H9 (cell line): Measurements from ENCODE around the gene CHRM4. TPM values are rescaled to one million over a fixed set of nuclear protein-coding genes. Genes with fewer than 3 reads are reported as not detected.
A peak's percentile ranks its signal among the peaks of the same experiment; 100 is the strongest.

ENCODE experiments used
- DNase-seq: peaks from one replicate; pipeline ENCODE4 v3.0.0-alpha.2; 2017
- H2AFZ ChIP-seq: one replicate; pipeline ENCODE4 v1.6.1; 2013; ENCODE audit warnings: mild to moderate bottlenecking, low read length, control low read depth, moderate library complexity
- H2AK5ac ChIP-seq: 2 replicates; pipeline ENCODE4 v1.6.1; 2013; ENCODE audit warnings: low read length, control low read depth, mixed read lengths; ENCODE audit not compliant: insufficient read length
- H2BK120ac ChIP-seq: one replicate; pipeline ENCODE4 v1.6.1; 2013; ENCODE audit warnings: low read depth, mild to moderate bottlenecking, low read length, control low read depth, inconsistent platforms; ENCODE audit not compliant: poor library complexity, severe bottlenecking
- H2BK12ac ChIP-seq: 2 replicates; pipeline ENCODE4 v1.6.1; 2013; ENCODE audit warnings: low read length, control low read depth, mixed read lengths, low read depth; ENCODE audit not compliant: insufficient read length
- H2BK15ac ChIP-seq: 2 replicates; pipeline ENCODE4 v1.6.1; 2013; ENCODE audit warnings: low read depth, low read length, control low read depth
- H2BK20ac ChIP-seq: one replicate; pipeline ENCODE4 v1.6.1; 2013; ENCODE audit warnings: low read depth, mild to moderate bottlenecking, low read length, control low read depth, inconsistent platforms; ENCODE audit not compliant: poor library complexity, severe bottlenecking
- H2BK5ac ChIP-seq: 2 replicates; pipeline ENCODE4 v1.6.1; 2013; ENCODE audit warnings: low read length, control low read depth, mixed read lengths; ENCODE audit not compliant: insufficient read length
- H3K14ac ChIP-seq: 2 replicates; pipeline ENCODE4 v1.6.1; 2013; ENCODE audit warnings: low read length, control low read depth; ENCODE audit not compliant: insufficient read depth
- H3K18ac ChIP-seq: 2 replicates; pipeline ENCODE4 v1.6.1; 2013; ENCODE audit warnings: low read depth, mild to moderate bottlenecking, mixed read lengths, low read length, control low read depth; ENCODE audit not compliant: insufficient read length
- H3K23ac ChIP-seq: 2 replicates; pipeline ENCODE4 v1.6.1; 2013; ENCODE audit warnings: low read length, control low read depth, mixed read lengths, low read depth; ENCODE audit not compliant: insufficient read length
- H3K23me2 ChIP-seq: 2 replicates; pipeline ENCODE4 v1.6.1; 2013; ENCODE audit warnings: low read depth, mild to moderate bottlenecking, mixed read lengths, low read length, control low read depth; ENCODE audit not compliant: insufficient read length, poor library complexity, severe bottlenecking
- H3K27ac ChIP-seq: 2 replicates; pipeline ENCODE4 v1.5.1; 2013; ENCODE audit warnings: low read length, control low read depth, mixed read lengths, low read depth; ENCODE audit not compliant: insufficient read length
- H3K27me3 ChIP-seq: 2 replicates; pipeline ENCODE4 v1.6.1; 2013; ENCODE audit warnings: low read length, control low read depth, inconsistent platforms; ENCODE audit not compliant: insufficient read depth
- H3K4ac ChIP-seq: 2 replicates; pipeline ENCODE4 v1.6.1; 2013; ENCODE audit warnings: low read depth, mild to moderate bottlenecking, control low read depth, inconsistent platforms, low read length, moderate library complexity
- H3K4me1 ChIP-seq: 2 replicates; pipeline ENCODE4 v1.6.1; 2013; ENCODE audit warnings: low read length, control low read depth, inconsistent platforms; ENCODE audit not compliant: insufficient read depth
- H3K4me2 ChIP-seq: 2 replicates; pipeline ENCODE4 v1.6.1; 2013; ENCODE audit warnings: low read length, control low read depth, mixed read lengths; ENCODE audit not compliant: insufficient read length, insufficient read depth
- H3K56ac ChIP-seq: 2 replicates; pipeline ENCODE4 v1.6.1; 2013; ENCODE audit warnings: low read depth, mild to moderate bottlenecking, mixed read lengths, low read length, control low read depth; ENCODE audit not compliant: insufficient read length
- H3K79me1 ChIP-seq: 2 replicates; pipeline ENCODE4 v1.6.1; 2013; ENCODE audit warnings: low read depth, mild to moderate bottlenecking, moderate library complexity, low read length, control low read depth, inconsistent platforms; ENCODE audit not compliant: insufficient read depth, poor library complexity, severe bottlenecking
- H3K79me2 ChIP-seq: 2 replicates; pipeline ENCODE4 v1.6.1; 2013; ENCODE audit warnings: low read length, control low read depth, inconsistent platforms; ENCODE audit not compliant: insufficient read depth
- H3K9ac ChIP-seq: 2 replicates; pipeline ENCODE4 v1.6.1; 2013; ENCODE audit warnings: low read length, control low read depth, mixed read lengths; ENCODE audit not compliant: insufficient read length; ENCODE audit errors: extremely low read depth
- H3K9me3 ChIP-seq: one replicate; pipeline ENCODE4 v1.6.1; 2013; ENCODE audit warnings: low read depth, low read length, inconsistent platforms; ENCODE audit not compliant: control insufficient read depth
- H3T11ph ChIP-seq: one replicate; pipeline ENCODE4 v1.6.1; 2013; ENCODE audit warnings: mild to moderate bottlenecking, low read length, control low read depth, inconsistent platforms
- H4K20me1 ChIP-seq: one replicate; pipeline ENCODE4 v1.6.1; 2013; ENCODE audit not compliant: control insufficient read depth, insufficient read length, insufficient read depth
- H4K5ac ChIP-seq: 2 replicates; pipeline ENCODE4 v1.6.1; 2013; ENCODE audit warnings: low read depth, mild to moderate bottlenecking, mixed read lengths, low read length, control low read depth; ENCODE audit not compliant: insufficient read length
- H4K8ac ChIP-seq: replicated peaks from 2 replicates; pipeline ENCODE4 v1.6.1; 2013; ENCODE audit warnings: low read length, control low read depth, mixed read lengths, low read depth; ENCODE audit not compliant: insufficient read length
- H4K91ac ChIP-seq: 2 replicates; pipeline ENCODE4 v1.6.1; 2013; ENCODE audit warnings: low read depth, mild to moderate bottlenecking, moderate library complexity, mixed read lengths, low read length, control low read depth; ENCODE audit not compliant: insufficient read length
- H3K27ac Mint-ChIP-seq, 3 experiments: 2 replicates in 2 of 3; 3 replicates in 1 of 3; pipeline ENCODE4 v1.8.0; 2020 to 2021; ENCODE audit warnings: mixed read lengths in 3 of 3, mild to moderate bottlenecking in 1 of 3, moderate library complexity in 1 of 3
- H3K27me3 Mint-ChIP-seq: 2 replicates; pipeline ENCODE4 v1.8.0; 2021; ENCODE audit warnings: low read depth, mild to moderate bottlenecking, moderate library complexity, mixed read lengths
- H3K36me3 Mint-ChIP-seq, 3 experiments: 2 replicates in 2 of 3; 3 replicates in 1 of 3; pipeline ENCODE4 v1.8.0; 2020 to 2021; ENCODE audit warnings: low read depth in 3 of 3, mixed read lengths in 3 of 3; ENCODE audit not compliant: insufficient read depth in 1 of 3
- H3K4me1 Mint-ChIP-seq, 2 experiments: 2 replicates each; pipeline ENCODE4 v1.8.0; 2020; ENCODE audit warnings: mixed read lengths in 2 of 2
- H3K4me3 Mint-ChIP-seq, 2 experiments: 2 replicates in 1 of 2; 3 replicates in 1 of 2; pipeline ENCODE4 v1.8.0; 2020 to 2021; ENCODE audit warnings: mild to moderate bottlenecking in 2 of 2, mixed read lengths in 2 of 2, moderate library complexity in 1 of 2
- H3K9me3 Mint-ChIP-seq, 2 experiments: 2 replicates in 1 of 2; 3 replicates in 1 of 2; pipeline ENCODE4 v1.8.0; 2020; ENCODE audit warnings: mild to moderate bottlenecking in 2 of 2, mixed read lengths in 2 of 2, moderate library complexity in 1 of 2
- CTCF ChIP-seq: fragments of 200-600 bp; sonication (generic); conservative IDR thresholded peaks from 3 replicates; pipeline ENCODE4 v1.8.0; 2021; ENCODE audit warnings: antibody characterized with exemption, mild to moderate bottlenecking
- WGBS: extraction: QIAGEN DNeasy Blood & Tissue Kit; methylation state at CpG from one replicate; pipeline ENCODE4 v1.1.7; 2013; ENCODE audit warnings: missing lambda C conversion rate, low lambda C conversion rate, mixed read lengths; ENCODE audit not compliant: insufficient read length; ENCODE audit errors: extremely low coverage; 5-methylcytosine and 5-hydroxymethylcytosine counted together
- total RNA-seq: library from RNA; stranded (reverse); gene quantifications from 2 replicates; pipeline ENCODE4 v1.2.1, GENCODE V29; 2021

Gene CHRM4
- total RNA-seq, 1 experiment from 2014 or later, result 1.0 TPM

DNA sequence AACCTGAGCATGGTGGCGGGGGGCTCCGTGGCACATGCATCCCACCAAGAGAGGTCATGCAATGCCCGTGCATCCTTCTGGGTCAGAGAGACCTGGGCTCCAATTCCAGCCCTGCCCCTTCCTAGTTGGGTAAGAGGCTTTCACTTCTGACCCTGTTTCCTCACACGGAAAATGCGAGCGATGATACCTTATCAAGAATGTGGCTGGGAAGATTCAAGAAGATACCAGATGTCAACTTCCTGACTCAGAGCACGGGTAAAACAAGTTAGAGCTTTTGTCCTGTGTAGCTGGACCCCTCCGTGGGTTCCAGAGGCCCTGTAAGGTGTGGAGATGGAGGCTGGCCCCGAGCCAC lies 53.0 kb downstream of the CHRM4 start:
- no peak overlapping the region for H3T11ph ChIP-seq
- H2BK120ac ChIP-seq, result no peak overlapping the region
- no peaks in the 10 kb centered on the region; a peak in 1 of 7 replicates for H3K36me3 Mint-ChIP-seq
- no peak overlapping the region for H2BK20ac ChIP-seq
- H3K9me3 ChIP-seq, result no peaks in the 10 kb centered on the region
- H3K4me1 Mint-ChIP-seq, result peaks cover 76 to 95% of the 10 kb centered on the region in 2 experiments
- 0 out of 2 replicates have a peak overlapping the region, but pooled peaks have one; percentile 27 for H3K14ac ChIP-seq
- peak overlapping the region; percentile 11 for H3K18ac ChIP-seq
- H3K4me2 ChIP-seq, result peak overlapping the region; percentile 17
- no CpG with 5 or more reads among the region's 9 CpGs for WGBS
- H3K23ac ChIP-seq, result no peak overlapping the region
- H2AK5ac ChIP-seq, result no peak overlapping the region
- no peak overlapping the region for H3K56ac ChIP-seq
- no peaks in the 10 kb centered on the region for H3K9me3 Mint-ChIP-seq
- H2BK15ac ChIP-seq, result no peak overlapping the region
- H4K8ac ChIP-seq, result no peak overlapping the region
- no peaks in the 10 kb centered on the region for H3K79me1 ChIP-seq
- peaks cover 37% of the 10 kb centered on the region for H3K4me1 ChIP-seq
- H3K4me3 Mint-ChIP-seq, result peak overlapping the region; percentile 45 to 74
- no peak overlapping the region for H2BK5ac ChIP-seq
- no peak overlapping the region for H2BK12ac ChIP-seq
- no peak overlapping the region for H4K91ac ChIP-seq
- H3K9ac ChIP-seq, result no peak overlapping the region
- no peak for DNase-seq
- no peak for TF ChIP-seq CTCF
- H3K23me2 ChIP-seq, result peaks cover under 1% of the 10 kb centered on the region
- no peaks in the 10 kb centered on the region for H4K20me1 ChIP-seq
- H2AFZ ChIP-seq, result no peak overlapping the region
- H3K79me2 ChIP-seq, result no peaks in the 10 kb centered on the region
- peak overlapping the region; percentile 37 for H3K27ac ChIP-seq
- H4K5ac ChIP-seq, result no peak overlapping the region
- H3K27me3 ChIP-seq, result peaks cover 6% of the 10 kb centered on the region; the same call in 1 of the 2 replicates
- H3K27ac Mint-ChIP-seq, result peak overlapping the region; percentile 90 to 98 (median 98)
- no peak overlapping the region for H3K4ac ChIP-seq
- peaks cover 21% of the 10 kb centered on the region for H3K27me3 Mint-ChIP-seq
